ENCODE measurements around the gene TRAPPC8. TPM values are rescaled to one million over a fixed set of nuclear protein-coding genes. Genes with fewer than 3 reads are reported as not detected.
A peak's percentile ranks its signal among the peaks of the same experiment; 100 is the strongest.

TRAPPC8 gene
- total and polyA plus RNA-seq, 8 donors: 7.6 to 26.2 (median 15.9) TPM

- TF ChIP-seq CTCF (IDR thresholded peaks at IDR 0.05): no peak
- intact Hi-C loops (cut with DNase I): no loop called here
- no peak overlapping the region for H3K4me3 ChIP-seq
- ATAC-seq (peak in 2 of 4 donors; percentile 35 to 46), FAIRE-seq (no peak), DNase-seq (no peak)
- H3K4me1 ChIP-seq: no peaks in the 10 kb centered on the region
- H3K27ac ChIP-seq: no peak overlapping the region
- WGBS, 2 donors: 77 to 81% methylated on average over 6 of the region's 6 CpGs
- no peaks in the 10 kb centered on the region for H3K27me3 ChIP-seq
- no peaks in the 10 kb centered on the region for H3K9me3 ChIP-seq
- H3K36me3 ChIP-seq: peaks cover 0 to 35% (median 5%) of the 10 kb centered on the region in 3 donors
These were observed 85.3 kb downstream of the TRAPPC8 start for GRCh38 chr18:31857526-31858106.

DNA sequence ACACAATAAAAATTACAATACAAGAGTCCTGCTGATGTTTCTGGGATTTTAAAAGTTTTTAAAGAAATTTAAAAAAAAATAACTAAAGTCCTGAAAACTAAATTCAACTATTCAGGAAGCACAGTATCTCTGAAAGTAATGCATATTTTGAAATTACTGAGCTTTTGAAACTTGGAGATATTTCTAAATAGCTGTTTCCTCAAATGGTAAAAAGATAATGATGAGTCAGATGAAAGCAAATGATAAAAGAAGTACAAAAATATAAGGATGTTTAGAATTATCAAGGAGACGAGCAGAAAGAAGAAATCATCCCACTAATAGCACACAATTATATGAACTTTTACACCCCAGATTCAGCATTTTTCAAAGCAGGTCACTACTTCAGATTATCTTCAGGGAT is 92.1 kb downstream of the TRAPPC8 start:
- DNase-seq (no peak), FAIRE-seq (no peak), ATAC-seq (no peak)
- Histone ChIP-seq H3K9me3 (no peaks in the 10 kb centered on the region), H3K27me3 (no peaks in the 10 kb centered on the region), H3K36me3 (peaks cover 0 to 54% (median 0%) of the 10 kb centered on the region in 3 donors), H3K27ac (no peak overlapping the region), H3K4me3 (no peak overlapping the region), H3K4me1 (peaks cover 0 to 4% (median 0%) of the 10 kb centered on the region in 3 donors)
- intact Hi-C loops (cut with DNase I): no loop called here
- 73 to 97% methylated on average over 1 of the region's 1 CpG for WGBS, 2 donors
- TF ChIP-seq CTCF (IDR thresholded peaks at IDR 0.05): no peak

GRCh38 chr18:31840499-31840898 is 102.4 kb downstream of the TRAPPC8 start:
- H3K27ac ChIP-seq: no peak overlapping the region
- H3K36me3 ChIP-seq: peaks cover 0 to 13% (median 11%) of the 10 kb centered on the region in 3 donors
- no peak for TF ChIP-seq CTCF (IDR thresholded peaks at IDR 0.05)
- no peak for DNase-seq
- H3K9me3 ChIP-seq: no peaks in the 10 kb centered on the region
- H3K4me1 ChIP-seq: no peaks in the 10 kb centered on the region
- no peaks in the 10 kb centered on the region for H3K27me3 ChIP-seq
- FAIRE-seq: no peak
- 92 to 98% methylated on average over 2 of the region's 2 CpGs for WGBS, 2 donors
- ATAC-seq: no peak
- H3K4me3 ChIP-seq: no peak overlapping the region
- intact Hi-C loops (cut with DNase I): no loop called here

DNA sequence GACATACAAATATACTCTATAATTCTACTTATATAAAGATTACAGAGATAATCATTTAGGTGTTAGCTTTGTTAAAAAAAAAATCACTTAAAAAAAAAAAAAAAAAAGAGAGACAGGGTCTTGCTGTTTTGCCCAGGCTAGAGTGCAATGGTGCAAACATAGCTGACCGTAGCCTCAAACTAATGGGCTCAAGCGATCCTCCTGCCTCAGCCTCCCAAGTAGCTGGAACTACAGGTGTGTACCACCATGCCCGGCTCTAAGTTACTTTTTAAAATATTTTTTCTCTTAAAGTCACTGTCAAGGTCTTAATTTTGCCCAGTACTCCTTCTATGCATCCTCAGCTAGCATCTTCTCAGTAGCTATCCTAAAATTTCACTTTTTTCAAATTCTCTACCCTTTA is 105.0 kb downstream of the TRAPPC8 start:
- H3K4me3 ChIP-seq: no peak overlapping the region
- 98% methylated on average over 3 of the region's 3 CpGs for WGBS, 2 donors
- no peak for ATAC-seq
- intact Hi-C loops (cut with DNase I): no loop called here
- no peak for DNase-seq
- TF ChIP-seq CTCF (IDR thresholded peaks at IDR 0.05): no peak
- no peak for FAIRE-seq
- no peaks in the 10 kb centered on the region for H3K9me3 ChIP-seq
- peaks cover 0 to 15% (median 13%) of the 10 kb centered on the region in 3 donors for H3K36me3 ChIP-seq
- no peaks in the 10 kb centered on the region for H3K27me3 ChIP-seq
- no peaks in the 10 kb centered on the region for H3K4me1 ChIP-seq
- H3K27ac ChIP-seq: no peak overlapping the region

- intact Hi-C loops (cut with DNase I): no loop called here
- FAIRE-seq (no peak), ATAC-seq (peak in 2 of 4 donors; percentile 53), DNase-seq (peak in 1 of 6 donors; percentile 17)
- no peaks in the 10 kb centered on the region for H3K4me1 ChIP-seq
- 55 to 56% methylated on average over 4 of the region's 4 CpGs for WGBS, 2 donors
- no peaks in the 10 kb centered on the region for H3K27me3 ChIP-seq
- no peak overlapping the region for H3K4me3 ChIP-seq
- H3K36me3 ChIP-seq: peaks cover 0 to 15% (median 13%) of the 10 kb centered on the region in 3 donors
- no peak for TF ChIP-seq CTCF (IDR thresholded peaks at IDR 0.05)
- no peaks in the 10 kb centered on the region for H3K9me3 ChIP-seq
- no peak overlapping the region for H3K27ac ChIP-seq
These were observed 107.3 kb downstream of the TRAPPC8 start for GRCh38 chr18:31835528-31836133.
